IMR-90 (cell line): ENCODE results near the gene DBT. TPM values are rescaled to one million over a fixed set of nuclear protein-coding genes. Genes with fewer than 3 reads are reported as not detected.

Experiments
- ATAC-seq: fragments of 200-7000 bp; cut with Tn5 transposase; 2 replicates; pipeline ENCODE4 v1.9.1; 2020; ENCODE audit warnings: low read depth, mild to moderate bottlenecking, moderate library complexity
- BruUV-seq: library from RNA; stranded (reverse); fragments of 400-500 nt; replicated peaks from 2 replicates; lab custom pipeline; 2021; lab: Mats Ljungman, UMichigan
- CTCF ChIA-PET: fragments of 300-600 bp; formaldehyde crosslinking; extraction: SDS; loops from one replicate; lab custom pipeline; 2021; ENCODE audit warnings: antibody characterized with exemption; lab: Yijun Ruan, JAX
- POLR2A ChIA-PET: fragments of 300-600 bp; sonication (Branson Sonifier 250); formaldehyde crosslinking; loops from one replicate; lab custom pipeline; 2022; ENCODE audit warnings: antibody characterized with exemption; ENCODE audit not compliant: unreplicated experiment; lab: Charles Lee
- DNase-seq: peaks from one replicate; pipeline ENCODE4 v3.0.0; 2013
- H2AFZ ChIP-seq: replicated peaks from 2 replicates; pipeline ENCODE3; 2013; ENCODE audit warnings: low read length, mild to moderate bottlenecking; ENCODE audit not compliant: poor library complexity
- H2AK5ac ChIP-seq: 2 replicates; pipeline ENCODE4 v1.6.1; 2013; ENCODE audit warnings: low read depth, low read length, inconsistent platforms
- H2AK9ac ChIP-seq: replicated peaks from 2 replicates; pipeline ENCODE3; 2013; ENCODE audit warnings: mild to moderate bottlenecking, low read depth, low read length, moderate library complexity; ENCODE audit not compliant: poor library complexity
- H2BK120ac ChIP-seq: 2 replicates; pipeline ENCODE4 v1.6.1; 2013; ENCODE audit warnings: low read depth, low read length, inconsistent platforms
- H2BK15ac ChIP-seq: 3 replicates; pipeline ENCODE4 v1.6.1; 2013; ENCODE audit warnings: low read depth, low read length, inconsistent platforms
- H2BK20ac ChIP-seq: 2 replicates; pipeline ENCODE4 v1.6.1; 2013; ENCODE audit warnings: low read depth, mild to moderate bottlenecking, inconsistent platforms, low read length, moderate library complexity
- H2BK5ac ChIP-seq: 2 replicates; pipeline ENCODE4 v1.6.1; 2013; ENCODE audit warnings: mild to moderate bottlenecking, low read depth, low read length, inconsistent platforms; ENCODE audit not compliant: poor library complexity, severe bottlenecking
- H3K14ac ChIP-seq: replicated peaks from 2 replicates; pipeline ENCODE4 v1.6.1; 2013; ENCODE audit warnings: low read depth, low read length, inconsistent platforms
- H3K18ac ChIP-seq: 2 replicates; pipeline ENCODE4 v1.6.1; 2013; ENCODE audit warnings: low read depth, low read length, control low read depth
- H3K23ac ChIP-seq: 2 replicates; pipeline ENCODE4 v1.6.1; 2013; ENCODE audit warnings: low read depth, low read length, inconsistent platforms
- H3K27ac ChIP-seq: 2 replicates; pipeline ENCODE4 v1.5.1; 2013; ENCODE audit warnings: mild to moderate bottlenecking, control low read depth, low read length; ENCODE audit not compliant: insufficient read depth
- H3K27me3 ChIP-seq: 2 replicates; pipeline ENCODE4 v1.6.1; 2013; ENCODE audit warnings: low read length; ENCODE audit not compliant: control insufficient read depth, insufficient read depth
- H3K36me3 ChIP-seq: 2 replicates; pipeline ENCODE4 v1.6.1; 2013; ENCODE audit warnings: low read length, mixed read lengths; ENCODE audit not compliant: control insufficient read depth, insufficient read depth
- H3K4ac ChIP-seq: 2 replicates; pipeline ENCODE4 v1.6.1; 2013; ENCODE audit warnings: low read depth, low read length, inconsistent platforms
- H3K4me1 ChIP-seq: 2 replicates; pipeline ENCODE4 v1.6.1; 2013; ENCODE audit warnings: low read length, mixed read lengths; ENCODE audit not compliant: control insufficient read depth, insufficient read depth
- H3K4me2 ChIP-seq: 2 replicates; pipeline ENCODE4 v1.6.1; 2013; ENCODE audit warnings: low read depth, mild to moderate bottlenecking, control low read depth, low read length, moderate library complexity
- H3K4me3 ChIP-seq: 2 replicates; pipeline ENCODE4 v1.5.1; 2013; ENCODE audit warnings: low read depth, mild to moderate bottlenecking, control low read depth, low read length, moderate library complexity; ENCODE audit not compliant: insufficient read depth
- H3K56ac ChIP-seq: 2 replicates; pipeline ENCODE4 v1.6.1; 2013; ENCODE audit warnings: low read length, inconsistent platforms; ENCODE audit not compliant: insufficient read depth; ENCODE audit errors: extremely low read depth
- H3K79me1 ChIP-seq, 2 experiments: 2 replicates each; pipeline ENCODE4 v1.6.1; 2013; ENCODE audit warnings: low read length in 2 of 2, inconsistent platforms in 1 of 2, low read depth in 1 of 2
- H3K9ac ChIP-seq: 2 replicates; pipeline ENCODE4 v1.6.1; 2013; ENCODE audit warnings: low read depth, low read length, control low read depth
- H3K9me1 ChIP-seq: 2 replicates; pipeline ENCODE4 v1.6.1; 2013; ENCODE audit warnings: low read length, inconsistent platforms; ENCODE audit not compliant: insufficient read depth
- H3K9me3 ChIP-seq: 2 replicates; pipeline ENCODE4 v1.6.1; 2013; ENCODE audit warnings: low read length; ENCODE audit not compliant: control insufficient read depth, insufficient read depth
- H4K20me1 ChIP-seq: 2 replicates; pipeline ENCODE4 v1.6.1; 2013; ENCODE audit warnings: low read length, inconsistent platforms; ENCODE audit not compliant: insufficient read depth
- H4K5ac ChIP-seq: 2 replicates; pipeline ENCODE4 v1.6.1; 2013; ENCODE audit warnings: mild to moderate bottlenecking, low read depth, low read length, control low read depth
- H4K8ac ChIP-seq, 2 experiments: 2 replicates each; pipeline ENCODE4 v1.6.1; 2013; ENCODE audit warnings: low read depth in 2 of 2, low read length in 2 of 2, control low read depth in 1 of 2, inconsistent platforms in 1 of 2
- H4K91ac ChIP-seq: 2 replicates; pipeline ENCODE4 v1.6.1; 2013; ENCODE audit warnings: low read depth, low read length, inconsistent platforms; ENCODE audit not compliant: insufficient read depth
- CEBPB ChIP-seq: IDR thresholded peaks from 2 replicates; pipeline ENCODE4 v1.6.1; 2012; ENCODE audit warnings: low read depth, low read length, improper control_type of control experiment
- MAFK ChIP-seq: IDR thresholded peaks from 2 replicates; pipeline ENCODE4 v1.6.1; 2012; ENCODE audit warnings: low read depth, low read length, improper control_type of control experiment
- MAZ ChIP-seq: IDR thresholded peaks from 2 replicates; pipeline ENCODE4 v1.6.1; 2012; ENCODE audit warnings: low read depth, mild to moderate bottlenecking, low read length, improper control_type of control experiment, moderate library complexity, borderline replicate concordance
- MXI1 ChIP-seq: IDR thresholded peaks from 2 replicates; pipeline ENCODE4 v1.6.1; 2012; ENCODE audit warnings: low read depth, mild to moderate bottlenecking, low read length, moderate library complexity, borderline replicate concordance
- WGBS, 2 experiments: methylation state at CpG; one replicate each; pipeline versions ENCODE4 v1.1.5 to v1.1.7; 2013; ENCODE audit warnings: missing lambda C conversion rate in 2 of 2; ENCODE audit not compliant: insufficient read length in 1 of 2; ENCODE audit errors: extremely low coverage in 2 of 2; 5-methylcytosine and 5-hydroxymethylcytosine counted together
- dilution Hi-C: fragments of 300-500 bp; cut with HindIII; formaldehyde crosslinking; loops from one replicate; pipeline ENCODE4 v1.14.3; 2018; ENCODE audit warnings: low sequenced_read_pairs; ENCODE audit not compliant: unreplicated experiment
- in situ Hi-C: fragments of 300-500 bp; cut with MboI; formaldehyde crosslinking; loops from 3 replicates; pipeline ENCODE4 v1.14.3; 2019; ENCODE audit warnings: low sequenced_read_pairs, inconsistent platforms, mixed read lengths
- intact Hi-C: fragments of 100-400 bp; cut with micrococcal nuclease; formaldehyde crosslinking; loops from 2 replicates; pipeline ENCODE4 v1.10.0; 2022
- polyA plus RNA-seq, 3 experiments: library from polyadenylated mRNA; depleted of rRNA; stranded (reverse); fragments of >200 nt; gene quantifications; 2 replicates each; pipeline ENCODE4 v1.2.3, GENCODE V29; 2012; ENCODE audit warnings: low replicate concordance in 1 of 3
- total RNA-seq: library from RNA; depleted of rRNA; stranded (reverse); fragments of >200 nt; gene quantifications from 2 replicates; pipeline ENCODE4 v1.2.3, GENCODE V29; 2012

DBT gene
- total and polyA plus RNA-seq, 2 of the 4 experiments (the other 2 are of a cell fraction), result 3.4 to 3.8 TPM

DNA sequence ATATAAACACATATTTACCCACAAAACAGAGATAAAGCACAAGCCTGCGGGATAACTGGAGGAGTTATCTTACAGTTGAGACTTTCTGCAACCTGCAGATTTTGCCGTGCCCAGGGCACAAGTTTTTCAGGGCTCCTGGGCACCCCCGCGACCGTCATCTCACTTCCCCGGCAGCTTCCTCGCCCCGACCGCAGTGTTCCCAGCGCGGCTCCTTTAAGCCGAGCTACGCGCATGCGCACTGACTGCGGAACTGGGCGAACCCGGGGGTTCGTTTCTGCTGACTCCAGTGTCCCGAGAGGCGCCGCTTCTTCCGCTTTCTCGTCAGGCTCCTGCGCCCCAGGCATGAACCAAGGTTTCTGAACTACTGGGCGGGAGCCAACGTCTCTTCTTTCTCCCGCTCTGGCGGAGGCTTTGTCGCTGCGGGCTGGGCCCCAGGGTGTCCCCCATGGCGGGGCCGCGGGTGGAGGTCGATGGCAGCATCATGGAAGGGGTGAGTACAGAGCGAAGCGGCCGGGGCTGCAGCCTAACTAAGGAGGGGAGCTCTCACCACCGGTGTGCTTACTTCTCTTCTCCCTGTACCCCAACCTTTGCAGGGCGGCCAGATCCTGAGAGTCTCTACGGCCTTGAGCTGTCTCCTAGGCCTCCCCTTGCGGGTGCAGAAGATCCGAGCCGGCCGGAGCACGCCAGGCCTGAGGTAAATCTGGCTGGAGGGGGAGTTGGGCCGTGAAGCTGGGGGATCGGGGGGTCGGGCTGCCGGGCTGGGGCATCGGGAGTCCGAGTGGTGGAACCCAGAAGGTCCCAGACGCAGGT, 16.5 kb upstream of the DBT start, which contains the start of gene RTCA:
Gene RTCA, plus strand, starts transcription at position 286 of the 810 bp plus-strand sequence. Its CDS starts 160 bp downstream, at position 446.
- Histone ChIP-seq H3K9ac (peak within 1 kb of the TSS; percentile 90), H2BK5ac (peak within 1 kb of the TSS; percentile 56), H3K23ac (peak within 1 kb of the TSS; percentile 91), H2BK15ac (0 out of 3 replicates have a peak within 1 kb of the TSS, but pooled peaks have one; percentile 31), H3K56ac (peak within 1 kb of the TSS; percentile 84), H3K4me1 (peaks cover 2% of the 10 kb centered on the region; the same call in 1 of the 2 replicates), H2BK120ac (peak within 1 kb of the TSS; percentile 27; the same call in 1 of the 2 replicates), H3K4ac (peak within 1 kb of the TSS; percentile 74), H3K14ac (peak within 1 kb of the TSS; percentile 80), H3K27ac (peak within 1 kb of the TSS; percentile 78), H3K4me2 (peak within 1 kb of the TSS; percentile 99), H3K18ac (peak within 1 kb of the TSS; percentile 25; the same call in 1 of the 2 replicates), H2AK9ac (peak within 1 kb of the TSS; percentile 83), H3K9me3 (no peaks in the 10 kb centered on the region), H4K91ac (peak within 1 kb of the TSS; percentile 61), H2BK20ac (peak within 1 kb of the TSS; percentile 8; the same call in 1 of the 2 replicates), H2AFZ (peak within 1 kb of the TSS; percentile 93), H2AK5ac (peak within 1 kb of the TSS; percentile 55), H4K20me1 (peaks cover 3% of the 10 kb centered on the region; the same call in 1 of the 2 replicates), H3K9me1 (no peaks in the 10 kb centered on the region), H3K27me3 (no peaks in the 10 kb centered on the region), H3K36me3 (peaks cover 19% of the 10 kb centered on the region), H3K79me1 (peaks cover 14 to 38% of the 10 kb centered on the region in 2 experiments), H3K4me3 (peak within 1 kb of the TSS; percentile 66), H4K5ac (peak within 1 kb of the TSS; percentile 63), H4K8ac (peak within 1 kb of the TSS; percentile 56 to 87)
- ATAC-seq (peak; percentile 99), DNase-seq (peak; percentile 93)
- intact Hi-C loops, result loop anchor here (2.0 to 5.0 kb wide), 4 partner anchors 86 to 457 kb away; partner anchors contain the start of gene CDC14A
- dilution Hi-C loops, result no loop called here
- TF ChIP-seq CEBPB (no peak), MAZ (peak; percentile 11; the same call in 1 of the 2 replicates), MAFK (peak; percentile 87), MXI1 (0 out of 2 replicates have a peak, but pooled peaks have one; percentile 6)
- in situ Hi-C loops, result loop anchor here (25.0 kb wide), 2 partner anchors 454 to 621 kb away; partner anchors contain the start of genes EXTL2 and SLC30A7
- 0% methylated on average over 25 of the region's 53 CpGs; no CpG with 5 or more reads in 1 of the 2 experiments for WGBS, 2 experiments
- no TSS peak for BruUV-seq
- ChIA-PET POLR2A (interaction anchor here (0.5 to 0.8 kb wide), 2 partner anchors 16 to 21 kb away, joined by 3 read pairs; partner anchors contain the start of gene DBT), CTCF (interaction anchor here (0.6 to 1.1 kb wide), 2 partner anchors 17 to 103 kb away, joined by 4 to 5 read pairs; no protein-coding TSS in a partner anchor)
